Prostate gland (tissue), 2 donors: ENCODE measurements around the gene ACE.

ENCODE experiments used
- POLR2A ChIP-seq: fragments of 450-650 bp; IDR thresholded peaks from one replicate; pipeline ENCODE4 v1.6.1; 2016; ENCODE audit warnings: antibody characterized with exemption, mild to moderate bottlenecking
- POLR2AphosphoS5 ChIP-seq: sonication (generic); formaldehyde crosslinking; IDR thresholded peaks from one replicate; pipeline ENCODE4 v1.6.1; 2017; ENCODE audit warnings: antibody characterized with exemption
- TF ChIP-seq, protein P1 (sequence below), 4 experiments: fragments of 200-600 bp in 2 of 4; fragments of 450-650 bp in 2 of 4; sonication (generic) in 2 of 4; IDR thresholded peaks; 1 replicate in 3 of 4; 2 replicates in 1 of 4; pipeline ENCODE4 v1.5.1; 2016 to 2019; ENCODE audit warnings: antibody characterized with exemption in 4 of 4, mild to moderate bottlenecking in 2 of 4, moderate library complexity in 2 of 4

DNA sequence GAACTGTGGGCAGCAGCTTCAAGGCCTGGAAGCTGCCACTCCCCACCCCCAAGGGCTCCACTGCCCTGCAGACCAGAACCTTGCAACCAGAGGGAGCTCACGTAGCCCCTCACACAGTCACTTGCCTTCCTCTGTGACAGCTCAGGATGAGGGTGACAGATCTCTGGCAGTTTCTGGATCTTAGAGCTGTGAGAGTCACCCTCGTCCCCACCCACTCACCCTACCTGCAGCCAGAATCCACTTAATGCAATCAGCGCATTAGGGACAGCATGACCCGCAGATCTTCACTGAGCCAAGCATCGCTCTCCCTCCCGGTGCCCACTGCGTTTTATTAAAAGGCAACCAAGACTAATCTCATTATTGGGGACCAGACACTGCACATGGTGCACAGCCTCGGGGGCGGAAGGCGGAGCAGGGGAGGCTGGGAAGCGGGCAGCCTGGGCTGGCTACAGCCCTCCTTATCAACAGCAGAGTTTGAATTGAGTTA lies 34.3 kb upstream of the ACE start:
- TF ChIP-seq, protein P1, sequence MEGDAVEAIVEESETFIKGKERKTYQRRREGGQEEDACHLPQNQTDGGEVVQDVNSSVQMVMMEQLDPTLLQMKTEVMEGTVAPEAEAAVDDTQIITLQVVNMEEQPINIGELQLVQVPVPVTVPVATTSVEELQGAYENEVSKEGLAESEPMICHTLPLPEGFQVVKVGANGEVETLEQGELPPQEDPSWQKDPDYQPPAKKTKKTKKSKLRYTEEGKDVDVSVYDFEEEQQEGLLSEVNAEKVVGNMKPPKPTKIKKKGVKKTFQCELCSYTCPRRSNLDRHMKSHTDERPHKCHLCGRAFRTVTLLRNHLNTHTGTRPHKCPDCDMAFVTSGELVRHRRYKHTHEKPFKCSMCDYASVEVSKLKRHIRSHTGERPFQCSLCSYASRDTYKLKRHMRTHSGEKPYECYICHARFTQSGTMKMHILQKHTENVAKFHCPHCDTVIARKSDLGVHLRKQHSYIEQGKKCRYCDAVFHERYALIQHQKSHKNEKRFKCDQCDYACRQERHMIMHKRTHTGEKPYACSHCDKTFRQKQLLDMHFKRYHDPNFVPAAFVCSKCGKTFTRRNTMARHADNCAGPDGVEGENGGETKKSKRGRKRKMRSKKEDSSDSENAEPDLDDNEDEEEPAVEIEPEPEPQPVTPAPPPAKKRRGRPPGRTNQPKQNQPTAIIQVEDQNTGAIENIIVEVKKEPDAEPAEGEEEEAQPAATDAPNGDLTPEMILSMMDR (IDR thresholded peaks at IDR 0.05): no peak
- TF ChIP-seq POLR2A (no peak), POLR2AphosphoS5 (no peak)
